Liver (tissue), 9 donors: ENCODE results near the gene CPLANE1. TPM values are rescaled to one million over a fixed set of nuclear protein-coding genes. Genes with fewer than 3 reads are reported as not detected.
"Not testable (repeated sequence)": the region's sequence is repeated elsewhere in the genome, so short reads cannot be mapped to it uniquely, and the experiment has no call there.

ENCODE experiments used
- DNase-seq: peaks from one replicate; pipeline ENCODE4 v3.0.0-alpha.2; 2017; ENCODE audit warnings: low spot score
- H3K27ac ChIP-seq, 2 donors: one replicate each; pipeline ENCODE4 v1.7.0; 2013; ENCODE audit warnings: inconsistent platforms in 2 of 2, low read length in 2 of 2, control low read depth in 1 of 2, low read depth in 1 of 2, mild to moderate bottlenecking in 1 of 2
- H3K27me3 ChIP-seq, 4 donors: one replicate each; pipeline versions ENCODE4 v1.6.1 to v1.7.0; 2013; ENCODE audit warnings: low read length in 3 of 4, inconsistent platforms in 1 of 4, mild to moderate bottlenecking in 1 of 4, moderate library complexity in 1 of 4; ENCODE audit not compliant: control insufficient read depth in 4 of 4, insufficient read depth in 4 of 4
- H3K36me3 ChIP-seq, 4 donors: one replicate each; pipeline versions ENCODE4 v1.6.1 to v1.7.0; 2013; ENCODE audit warnings: low read length in 3 of 4, mild to moderate bottlenecking in 3 of 4, low read depth in 1 of 4, moderate library complexity in 1 of 4; ENCODE audit not compliant: control insufficient read depth in 4 of 4, insufficient read depth in 3 of 4
- H3K4me1 ChIP-seq, 4 donors: one replicate each; pipeline versions ENCODE4 v1.6.1 to v1.7.0; 2013; ENCODE audit warnings: low read length in 3 of 4, mild to moderate bottlenecking in 3 of 4, moderate library complexity in 1 of 4; ENCODE audit not compliant: control insufficient read depth in 4 of 4, insufficient read depth in 4 of 4
- H3K4me3 ChIP-seq, 3 donors: one replicate each; pipeline versions ENCODE4 v1.6.1 to v1.7.0; 2013; ENCODE audit warnings: low read length in 3 of 3, control low read depth in 1 of 3, low read depth in 1 of 3, mild to moderate bottlenecking in 1 of 3
- H3K9ac ChIP-seq, 2 donors: one replicate each; pipeline ENCODE4 v1.7.0; 2013; ENCODE audit warnings: low read length in 2 of 2, mild to moderate bottlenecking in 2 of 2, moderate library complexity in 2 of 2, control low read depth in 1 of 2, low read depth in 1 of 2
- H3K9me3 ChIP-seq, 4 donors: one replicate each; pipeline versions ENCODE4 v1.6.1 to v1.7.0; 2013; ENCODE audit warnings: low read length in 3 of 4; ENCODE audit not compliant: control insufficient read depth in 4 of 4
- ATF3 ChIP-seq: IDR thresholded peaks from 2 replicates; pipeline ENCODE4 v1.6.1; 2016; ENCODE audit warnings: antibody characterized with exemption
- EGR1 ChIP-seq, 2 donors: IDR thresholded peaks; 2 replicates each; pipeline ENCODE4 v1.6.1; 2016 to 2018; ENCODE audit warnings: antibody characterized with exemption in 2 of 2, low read depth in 2 of 2
- FOXA2 ChIP-seq: IDR thresholded peaks from 2 replicates; pipeline ENCODE4 v1.6.1; 2016; ENCODE audit warnings: antibody characterized with exemption
- GABPA ChIP-seq, 2 donors: IDR thresholded peaks in 1 of 2; conservative IDR thresholded peaks in 1 of 2; 2 replicates each; pipeline ENCODE4 v1.6.1; 2016; ENCODE audit warnings: antibody characterized with exemption in 2 of 2, mild to moderate bottlenecking in 1 of 2, moderate library complexity in 1 of 2
- HNF4A ChIP-seq, 2 donors: conservative IDR thresholded peaks; 2 replicates each; pipeline ENCODE4 v1.6.1; 2016; ENCODE audit warnings: antibody characterized with exemption in 2 of 2, mild to moderate bottlenecking in 2 of 2
- JUND ChIP-seq, 2 donors: IDR thresholded peaks; 2 replicates each; pipeline ENCODE4 v1.6.1; 2016; ENCODE audit warnings: antibody characterized with exemption in 2 of 2
- NR2F2 ChIP-seq: IDR thresholded peaks from 2 replicates; pipeline ENCODE4 v1.6.1; 2016; ENCODE audit warnings: antibody characterized with exemption
- REST ChIP-seq: IDR thresholded peaks from 2 replicates; pipeline ENCODE4 v1.6.1; 2016; ENCODE audit warnings: antibody characterized with exemption, mild to moderate bottlenecking
- RXRA ChIP-seq, 2 donors: IDR thresholded peaks; 2 replicates each; pipeline ENCODE4 v1.6.1; 2017 to 2018; ENCODE audit warnings: antibody characterized with exemption in 2 of 2, mild to moderate bottlenecking in 1 of 2
- SP1 ChIP-seq: IDR thresholded peaks from 2 replicates; pipeline ENCODE4 v1.6.1; 2018; ENCODE audit warnings: antibody characterized with exemption, mild to moderate bottlenecking
- YY1 ChIP-seq: IDR thresholded peaks from 2 replicates; pipeline ENCODE4 v1.6.1; 2016; ENCODE audit warnings: antibody characterized with exemption, mild to moderate bottlenecking
- ZBTB33 ChIP-seq: IDR thresholded peaks from 2 replicates; pipeline ENCODE4 v1.6.1; 2016; ENCODE audit warnings: antibody characterized with exemption
- WGBS: extraction: QIAGEN DNeasy Blood & Tissue Kit; methylation state at CpG from one replicate; pipeline ENCODE4 v1.1.7; 2013; 5-methylcytosine and 5-hydroxymethylcytosine counted together
- polyA plus RNA-seq, 2 donors: library from polyadenylated mRNA; stranded (reverse) in 1 of 2; unstranded in 1 of 2; fragments of 200-250 nt in 1 of 2; fragments of >200 nt in 1 of 2; fragmentation: Nextera tagmentation in 1 of 2; extraction: Ambion mirVana in 1 of 2; gene quantifications; one replicate each; pipeline versions ENCODE4 v1.2.1 to v1.2.3, GENCODE V29; 2013 to 2015
- total RNA-seq, 2 donors: library from RNA; depleted of rRNA; stranded (reverse); fragments of >200 nt; gene quantifications; one replicate each; pipeline ENCODE4 v1.2.3, GENCODE V29; 2014
- donor health status: healthy.
- donor health status: healthy.
- donor health status: healthy.
- donor health status: healthy.
- donor health status: healthy.

Gene CPLANE1
- total and polyA plus RNA-seq, 4 donors: 0.75 to 11.6 (median 3.8) TPM

- TF ChIP-seq ZBTB33: no peak
- TF ChIP-seq ATF3: no peak
These were observed 23.3 kb upstream of the CPLANE1 start (continued) for GRCh38 chr5:37272511-37272910.

GRCh38 chr5:37268100-37268499, 18.9 kb upstream of the CPLANE1 start:
- not testable (repeated sequence) for H3K36me3 ChIP-seq, H3K27ac ChIP-seq, H3K4me1 ChIP-seq, H3K4me3 ChIP-seq, H3K9ac ChIP-seq, DNase-seq, H3K9me3 ChIP-seq, H3K27me3 ChIP-seq

- H3K4me1 ChIP-seq: no peaks in the 10 kb centered on the region
- H3K4me3 ChIP-seq: no peak overlapping the region
- TF ChIP-seq REST (no peak), FOXA2 (no peak), ATF3 (no peak)
- H3K9ac ChIP-seq: no peak overlapping the region
- H3K27ac ChIP-seq: no peak overlapping the region
- no peak for DNase-seq
- H3K27me3 ChIP-seq: no peaks in the 10 kb centered on the region
- no peaks in the 10 kb centered on the region for H3K36me3 ChIP-seq
- WGBS: 96% methylated on average over 4 of the region's 4 CpGs
- H3K9me3 ChIP-seq: no peaks in the 10 kb centered on the region
These were observed 6.7 kb upstream of the CPLANE1 start for GRCh38 chr5:37255774-37256358.

- Histone ChIP-seq H3K27me3 (no peaks in the 10 kb centered on the region), H3K9me3 (no peaks in the 10 kb centered on the region), H3K27ac (no peak overlapping the region), H3K4me1 (peaks cover 0 to 2% (median 0%) of the 10 kb centered on the region in 4 donors), H3K9ac (no peak overlapping the region), H3K4me3 (no peak overlapping the region), H3K36me3 (no peaks in the 10 kb centered on the region)
- DNase-seq: no peak
- WGBS: 97% methylated on average over 1 of the region's 1 CpG
- no peak for TF ChIP-seq SP1
- no peak for TF ChIP-seq YY1
- TF ChIP-seq NR2F2: no peak
- no peak for TF ChIP-seq ATF3
- no peak for TF ChIP-seq GABPA (IDR thresholded peaks at IDR 0.05 in 1 of 2, conservative IDR thresholded peaks at IDR 0.05 in 1 of 2)
- TF ChIP-seq HNF4A (conservative IDR thresholded peaks at IDR 0.05): no peak
- no peak for TF ChIP-seq EGR1 (IDR thresholded peaks at IDR 0.05; ENCODE audit: low read depth in 2 of 2)
- TF ChIP-seq ZBTB33: no peak
- no peak for TF ChIP-seq RXRA (IDR thresholded peaks at IDR 0.05)
- TF ChIP-seq JUND (IDR thresholded peaks at IDR 0.05): no peak
- TF ChIP-seq REST: no peak
These were observed 5.4 kb upstream of the CPLANE1 start for GRCh38 chr5:37254581-37254980.
